Spinal cord (tissue), 10 donors: Measurements from ENCODE around the gene FOXN3. TPM values are rescaled to one million over a fixed set of nuclear protein-coding genes. Genes with fewer than 3 reads are reported as not detected.

Experiments used
- DNase-seq, 6 donors: peaks; one replicate each; pipeline versions ENCODE4 v3.0.0 to v3.0.0-alpha.2; 2013 to 2015; ENCODE audit warnings: low spot score in 6 of 6, low read depth in 4 of 6
- H3K27ac ChIP-seq: one replicate; pipeline ENCODE4 v1.5.1; 2013; ENCODE audit warnings: low read depth, low read length, control low read depth
- H3K27me3 ChIP-seq: one replicate; pipeline ENCODE4 v1.6.1; 2013; ENCODE audit warnings: low read length; ENCODE audit not compliant: control insufficient read depth, insufficient read depth
- H3K36me3 ChIP-seq: one replicate; pipeline ENCODE4 v1.6.1; 2013; ENCODE audit warnings: low read length; ENCODE audit not compliant: control insufficient read depth, insufficient read depth
- H3K4me1 ChIP-seq: one replicate; pipeline ENCODE4 v1.6.1; 2013; ENCODE audit warnings: low read length; ENCODE audit not compliant: control insufficient read depth, insufficient read depth
- H3K4me3 ChIP-seq: one replicate; pipeline ENCODE4 v1.5.1; 2013; ENCODE audit warnings: low read depth, low read length, control low read depth
- H3K9me3 ChIP-seq: one replicate; pipeline ENCODE4 v1.6.1; 2013; ENCODE audit warnings: low read length; ENCODE audit not compliant: control insufficient read depth, insufficient read depth
- WGBS: methylation state at CpG from one replicate; pipeline ENCODE4 v1.1.5; 2013; ENCODE audit warnings: missing lambda C conversion rate; ENCODE audit not compliant: insufficient coverage; 5-methylcytosine and 5-hydroxymethylcytosine counted together
- polyA plus RNA-seq, 2 donors: library from polyadenylated mRNA; unstranded; fragments of 120-200 nt; gene quantifications; one replicate each; pipeline ENCODE4 v1.2.1, GENCODE V29; 2013; ENCODE audit not compliant: insufficient read length in 2 of 2
- total RNA-seq, 2 donors: library from RNA; depleted of rRNA in 1 of 2; stranded (reverse); fragments of 120-200 nt in 1 of 2; fragments of >200 nt in 1 of 2; gene quantifications; one replicate each; pipeline versions ENCODE4 v1.2.3 to v1.2.4, GENCODE V29; 2013 to 2014
- donor health status: healthy.

Gene FOXN3
- total and polyA plus RNA-seq, 4 donors, result 37.8 to 56.8 (median 46.8) TPM

GRCh38 chr14:89416002-89416995, 734 bp downstream of the FOXN3 start:
- DNase-seq, result peak; percentile 91 to 99 (median 96)
- under 1% methylated on average over 98 of the region's 98 CpGs for WGBS
- Histone ChIP-seq H3K36me3 (peaks cover 16% of the 10 kb centered on the region), H3K27me3 (no peaks in the 10 kb centered on the region), H3K9me3 (no peaks in the 10 kb centered on the region), H3K27ac (peak overlapping the region; percentile 92), H3K4me3 (peak overlapping the region; percentile 90), H3K4me1 (peaks cover 17% of the 10 kb centered on the region)

- Histone ChIP-seq H3K27ac (peak overlapping the region; percentile 92), H3K4me3 (peak overlapping the region; percentile 90), H3K9me3 (no peaks in the 10 kb centered on the region), H3K36me3 (peaks cover 24% of the 10 kb centered on the region), H3K27me3 (no peaks in the 10 kb centered on the region), H3K4me1 (peaks cover 22% of the 10 kb centered on the region)
- no CpG with 5 or more reads among the region's 5 CpGs for WGBS
- peak in 2 of 6 donors; percentile 64 to 79 for DNase-seq
These were observed 1.9 kb downstream of the FOXN3 start for GRCh38 chr14:89415159-89415558.

- 92% methylated on average over 11 of the region's 11 CpGs for WGBS
- no peak for DNase-seq
- peaks cover 26% of the 10 kb centered on the region for H3K36me3 ChIP-seq
- H3K27ac ChIP-seq, result no peak overlapping the region
- H3K4me1 ChIP-seq, result peaks cover 22% of the 10 kb centered on the region
- no peak overlapping the region for H3K4me3 ChIP-seq
- no peaks in the 10 kb centered on the region for H3K27me3 ChIP-seq
- no peaks in the 10 kb centered on the region for H3K9me3 ChIP-seq
These were observed 5.1 kb downstream of the FOXN3 start for GRCh38 chr14:89411976-89412375.

GRCh38 chr14:89409961-89410360, 7.1 kb downstream of the FOXN3 start:
- H3K4me1 ChIP-seq, result peaks cover 22% of the 10 kb centered on the region
- no peak overlapping the region for H3K27ac ChIP-seq
- no peak overlapping the region for H3K4me3 ChIP-seq
- WGBS, result 25% methylated on average over 4 of the region's 10 CpGs
- peaks cover 26% of the 10 kb centered on the region for H3K36me3 ChIP-seq
- DNase-seq, result no peak
- no peaks in the 10 kb centered on the region for H3K9me3 ChIP-seq
- H3K27me3 ChIP-seq, result no peaks in the 10 kb centered on the region

GRCh38 chr14:89408907-89409700, 7.9 kb downstream of the FOXN3 start:
- Histone ChIP-seq H3K27me3 (no peaks in the 10 kb centered on the region), H3K27ac (no peak overlapping the region)

GRCh38 chr14:89407856-89408255, 9.2 kb downstream of the FOXN3 start:
- Histone ChIP-seq H3K9me3 (no peaks in the 10 kb centered on the region), H3K4me3 (no peak overlapping the region), H3K27me3 (no peaks in the 10 kb centered on the region), H3K36me3 (peaks cover 16% of the 10 kb centered on the region), H3K4me1 (peaks cover 18% of the 10 kb centered on the region), H3K27ac (no peak overlapping the region)
- DNase-seq, result no peak
- 70% methylated on average over 1 of the region's 4 CpGs for WGBS

More at GRCh38 chr14:89408907-89409700, 7.9 kb downstream of the FOXN3 start:
- peaks cover 18% of the 10 kb centered on the region for H3K4me1 ChIP-seq
- 56% methylated on average over 9 of the region's 14 CpGs for WGBS
- peaks cover 25% of the 10 kb centered on the region for H3K36me3 ChIP-seq
- peak in 1 of 6 donors; percentile 55 for DNase-seq
- no peak overlapping the region for H3K4me3 ChIP-seq
- no peaks in the 10 kb centered on the region for H3K9me3 ChIP-seq

GRCh38 chr14:89406941-89407340, 10.1 kb downstream of the FOXN3 start:
- no peak overlapping the region for H3K27ac ChIP-seq
- no CpG with 5 or more reads among the region's 4 CpGs for WGBS
- no peaks in the 10 kb centered on the region for H3K9me3 ChIP-seq
- H3K4me1 ChIP-seq, result peaks cover 12% of the 10 kb centered on the region
- H3K36me3 ChIP-seq, result peaks cover 10% of the 10 kb centered on the region
- H3K4me3 ChIP-seq, result no peak overlapping the region
- no peak for DNase-seq
- H3K27me3 ChIP-seq, result no peaks in the 10 kb centered on the region

- Histone ChIP-seq H3K36me3 (peaks cover 9% of the 10 kb centered on the region), H3K4me3 (no peak overlapping the region), H3K9me3 (no peaks in the 10 kb centered on the region), H3K27ac (no peak overlapping the region), H3K27me3 (no peaks in the 10 kb centered on the region), H3K4me1 (peaks cover 12% of the 10 kb centered on the region)
- DNase-seq, result no peak
These were observed 10.7 kb downstream of the FOXN3 start for GRCh38 chr14:89406361-89406760.

GRCh38 chr14:89405712-89406111, 11.3 kb downstream of the FOXN3 start:
- no peaks in the 10 kb centered on the region for H3K9me3 ChIP-seq
- H3K27me3 ChIP-seq, result no peaks in the 10 kb centered on the region
- no peak overlapping the region for H3K4me3 ChIP-seq
- no peak for DNase-seq
- peaks cover 15% of the 10 kb centered on the region for H3K4me1 ChIP-seq
- no peak overlapping the region for H3K27ac ChIP-seq
- WGBS, result 81% methylated on average over 4 of the region's 5 CpGs
- H3K36me3 ChIP-seq, result peaks cover 7% of the 10 kb centered on the region
